Activated CD8-positive, alpha-beta T cell treated with anti-CD3 and anti-CD28 coated beads for 36 hours (primary cell): ENCODE measurements around the gene TRERF1. TPM values are rescaled to one million over a fixed set of nuclear protein-coding genes. Genes with fewer than 3 reads are reported as not detected.

ENCODE experiments used
- ATAC-seq: fragments of 200-7000 bp; cut with Tn5 transposase; one replicate; pipeline ENCODE4 v1.10.0; 2021; ENCODE audit warnings: mild to moderate bottlenecking, moderate library complexity
- CTCF ChIA-PET: fragments of 350-600 bp; sonication (Branson Sonifier 250); formaldehyde crosslinking; loops from one replicate; lab custom pipeline; 2021; ENCODE audit warnings: antibody characterized with exemption; lab: Charles Lee
- POLR2A ChIA-PET: fragments of 350-600 bp; sonication (Branson Sonifier 250); formaldehyde crosslinking; loops from one replicate; lab custom pipeline; 2021; ENCODE audit warnings: antibody characterized with exemption; lab: Charles Lee
- DNase-seq: peaks from one replicate; pipeline ENCODE4 v3.0.0-alpha.2; 2020
- H3K27ac Mint-ChIP-seq: one replicate; pipeline ENCODE4 v1.8.0; 2021; ENCODE audit warnings: mild to moderate bottlenecking, mixed read lengths
- H3K27me3 Mint-ChIP-seq: one replicate; pipeline ENCODE4 v1.8.0; 2021; ENCODE audit warnings: mixed read lengths
- H3K36me3 Mint-ChIP-seq: one replicate; pipeline ENCODE4 v1.8.0; 2021; ENCODE audit warnings: low read depth, mixed read lengths
- H3K4me1 Mint-ChIP-seq: one replicate; pipeline ENCODE4 v1.8.0; 2021; ENCODE audit warnings: low read depth, mixed read lengths
- H3K4me3 Mint-ChIP-seq: one replicate; pipeline ENCODE4 v1.8.0; 2021; ENCODE audit warnings: mild to moderate bottlenecking, moderate library complexity, mixed read lengths
- H3K9me3 Mint-ChIP-seq: one replicate; pipeline ENCODE4 v1.8.0; 2021; ENCODE audit warnings: mixed read lengths
- CTCF ChIP-seq: fragments of 200-600 bp; IDR thresholded peaks from one replicate; pipeline ENCODE4 v1.8.0; 2022; ENCODE audit warnings: antibody characterized with exemption, mild to moderate bottlenecking
- intact Hi-C: fragments of 100-400 bp; cut with micrococcal nuclease; formaldehyde crosslinking; loops from one replicate; pipeline ENCODE4 v1.10.0; 2022
- total RNA-seq, 2 experiments: library from RNA; stranded (reverse); gene quantifications; one replicate each; pipeline ENCODE4 v1.2.3, GENCODE V29; 2021

The TRERF1 gene
- total RNA-seq, 2 experiments from 2014 or later: 6.5 to 6.9 TPM

DNA sequence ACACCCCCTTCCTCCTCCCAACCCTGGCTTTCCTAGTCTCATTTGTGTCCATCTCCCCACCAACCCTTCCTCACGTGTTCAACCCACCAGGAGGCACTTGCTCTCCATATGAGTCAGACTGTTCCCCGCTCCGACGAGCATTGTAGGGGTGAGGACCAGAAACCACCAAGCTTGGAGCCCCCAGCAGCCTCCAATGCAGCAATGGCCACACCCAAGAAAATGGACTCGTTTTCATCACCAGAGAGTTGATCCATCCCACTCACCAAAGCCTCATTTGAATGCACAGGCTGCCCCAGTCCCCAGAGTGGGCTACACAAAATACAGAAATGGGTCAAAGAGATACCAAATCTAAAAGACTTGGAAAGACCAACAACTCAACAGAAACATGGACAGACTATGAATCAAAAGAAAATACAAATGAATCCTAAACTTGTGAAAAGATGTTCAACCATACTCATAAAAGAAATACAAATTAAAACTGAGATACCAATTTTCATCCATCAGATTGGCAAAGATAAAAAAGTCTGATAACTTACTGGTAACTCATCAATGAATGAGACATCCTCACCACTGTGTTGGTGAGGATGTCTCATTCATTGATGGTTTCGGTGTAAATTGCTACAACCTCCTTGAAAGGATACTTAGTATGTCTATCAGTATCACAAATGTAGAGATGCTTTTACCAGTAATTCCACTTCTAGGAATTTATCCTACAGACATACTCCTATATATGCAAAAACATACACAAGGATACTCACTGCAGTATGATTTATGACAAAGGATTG, 68.1 kb downstream of the TRERF1 start:
- no peaks in the 10 kb centered on the region for H3K27me3 Mint-ChIP-seq
- no peak overlapping the region for H3K4me3 Mint-ChIP-seq
- ChIA-PET POLR2A (interaction anchor here (1.2 to 3.4 kb wide), 2 partner anchors 7 to 27 kb away, joined by 3 to 20 read pairs; no protein-coding TSS in a partner anchor), CTCF (interaction anchor here (1.2 to 1.7 kb wide), 2 partner anchors 149 to 164 kb away, joined by 3 to 4 read pairs; no protein-coding TSS in a partner anchor)
- H3K27ac Mint-ChIP-seq: peak overlapping the region; percentile 82
- H3K9me3 Mint-ChIP-seq: no peaks in the 10 kb centered on the region
- ATAC-seq: peak; percentile 67
- peaks cover 5% of the 10 kb centered on the region for H3K36me3 Mint-ChIP-seq
- no peak for DNase-seq
- intact Hi-C loops: no loop called here
- no peak for TF ChIP-seq CTCF
- H3K4me1 Mint-ChIP-seq: peaks cover 71% of the 10 kb centered on the region

GRCh38 chr6:42381850-42382249, 69.9 kb downstream of the TRERF1 start:
- ChIA-PET CTCF (interaction anchor here (1.0 kb wide), 1 partner anchor 38 kb away, joined by 3 read pairs; no protein-coding TSS in a partner anchor), POLR2A (interaction anchor here (1.5 to 3.4 kb wide), 2 partner anchors 9 to 14 kb away, joined by 5 to 20 read pairs; no protein-coding TSS in a partner anchor)
- H3K9me3 Mint-ChIP-seq: no peaks in the 10 kb centered on the region
- peaks cover 7% of the 10 kb centered on the region for H3K36me3 Mint-ChIP-seq
- no peak overlapping the region for H3K27ac Mint-ChIP-seq
- H3K4me1 Mint-ChIP-seq: peaks cover 70% of the 10 kb centered on the region
- H3K27me3 Mint-ChIP-seq: no peaks in the 10 kb centered on the region
- H3K4me3 Mint-ChIP-seq: no peak overlapping the region
- intact Hi-C loops: no loop called here
- DNase-seq: no peak
- TF ChIP-seq CTCF: no peak
- ATAC-seq: no peak

DNA sequence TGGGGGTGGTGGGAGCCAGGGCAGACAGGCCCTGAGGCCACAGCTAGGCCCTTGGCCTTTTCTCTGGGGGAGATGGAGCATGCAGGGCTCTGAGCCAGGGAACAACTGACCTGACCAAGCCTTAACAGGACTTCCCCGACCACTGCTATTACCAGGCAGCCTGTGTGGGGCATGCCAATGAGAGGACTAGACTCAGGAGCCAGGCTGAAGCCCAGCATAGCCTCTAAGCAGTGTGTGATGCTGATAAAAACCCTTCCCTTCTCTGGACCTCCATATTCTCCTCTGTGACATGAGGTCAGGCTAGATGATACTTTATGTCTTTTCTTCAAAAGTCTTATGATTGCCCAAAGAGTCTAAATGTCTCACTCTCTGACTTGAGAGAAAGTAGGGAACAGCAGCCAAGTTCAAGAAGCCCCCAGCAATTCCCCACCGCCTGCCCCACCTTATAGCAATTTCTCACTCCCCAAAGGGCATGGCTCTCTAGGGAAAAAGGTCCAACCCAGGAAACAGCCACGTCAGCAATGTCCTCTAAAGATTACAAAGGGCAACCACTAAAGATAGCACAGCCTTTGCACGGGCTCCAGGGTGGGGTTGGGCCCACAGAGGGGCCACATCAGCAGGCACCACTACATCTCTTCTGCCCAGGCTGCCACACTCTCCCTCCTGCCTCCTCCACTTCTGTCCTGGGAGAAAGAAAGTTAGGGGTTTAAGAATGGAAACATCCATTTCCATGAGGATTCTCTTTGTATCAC, 71.3 kb downstream of the TRERF1 start:
- Mint-ChIP-seq H3K36me3 (peaks cover 8% of the 10 kb centered on the region), H3K9me3 (no peaks in the 10 kb centered on the region), H3K27ac (peak overlapping the region; percentile 6), H3K4me1 (peaks cover 66% of the 10 kb centered on the region), H3K27me3 (no peaks in the 10 kb centered on the region), H3K4me3 (no peak overlapping the region)
- no peak for TF ChIP-seq CTCF
- no peak for DNase-seq
- intact Hi-C loops: no loop called here
- CTCF ChIA-PET: no interaction called here
- POLR2A ChIA-PET: interaction anchor here (1.5 to 3.4 kb wide), 2 partner anchors 10 to 12 kb away, joined by 5 to 20 read pairs; no protein-coding TSS in a partner anchor
- ATAC-seq: no peak

GRCh38 chr6:42378536-42378935, 73.2 kb downstream of the TRERF1 start:
- DNase-seq: no peak
- POLR2A ChIA-PET: interaction anchor here (0.6 to 1.7 kb wide), 7 partner anchors 8 to 105 kb away, joined by 3 to 8 read pairs (median 4); no protein-coding TSS in a partner anchor
- H3K4me1 Mint-ChIP-seq: peaks cover 63% of the 10 kb centered on the region
- no peaks in the 10 kb centered on the region for H3K9me3 Mint-ChIP-seq
- H3K4me3 Mint-ChIP-seq: peak overlapping the region; percentile 31
- H3K27ac Mint-ChIP-seq: peak overlapping the region; percentile 74
- TF ChIP-seq CTCF: no peak
- intact Hi-C loops: no loop called here
- CTCF ChIA-PET: interaction anchor here (0.8 to 2.2 kb wide), 7 partner anchors 11 to 169 kb away, joined by 3 to 11 read pairs (median 5); no protein-coding TSS in a partner anchor
- H3K27me3 Mint-ChIP-seq: no peaks in the 10 kb centered on the region
- peaks cover 8% of the 10 kb centered on the region for H3K36me3 Mint-ChIP-seq
- ATAC-seq: no peak
